KMS-11 (cell line): Measurements from ENCODE around the gene METTL1.

Experiments
- H2AFZ ChIP-seq: fragments of 200-600 bp; sonication (generic); 2 replicates; pipeline ENCODE4 v1.6.1; 2016; ENCODE audit warnings: antibody characterized with exemption, mixed run types, low read depth
- H3K27ac ChIP-seq: fragments of 200-600 bp; sonication (generic); 2 replicates; pipeline ENCODE4 v1.6.1; 2016; ENCODE audit warnings: mild to moderate bottlenecking, mixed run types
- H3K27me3 ChIP-seq: fragments of 200-600 bp; sonication (generic); 2 replicates; pipeline ENCODE4 v1.6.1; 2017; ENCODE audit warnings: mild to moderate bottlenecking, low read depth, mixed run types, moderate library complexity; ENCODE audit not compliant: insufficient read depth
- H3K36me3 ChIP-seq: fragments of 200-600 bp; sonication (generic); 2 replicates; pipeline ENCODE4 v1.6.1; 2017; ENCODE audit warnings: mild to moderate bottlenecking, mixed run types; ENCODE audit not compliant: insufficient read depth
- H3K4me1 ChIP-seq: fragments of 200-600 bp; sonication (generic); 2 replicates; pipeline ENCODE4 v1.6.1; 2016; ENCODE audit warnings: mild to moderate bottlenecking, low read depth, mixed run types; ENCODE audit not compliant: poor library complexity, severe bottlenecking
- H3K4me2 ChIP-seq: fragments of 200-600 bp; sonication (generic); 2 replicates; pipeline ENCODE4 v1.7.0; 2016; ENCODE audit warnings: mild to moderate bottlenecking, mixed run types
- H3K4me3 ChIP-seq: fragments of 200-600 bp; sonication (generic); IDR thresholded peaks from 2 replicates; pipeline ENCODE4 v1.6.1; 2017; ENCODE audit warnings: low read depth, low read length, mixed read lengths; ENCODE audit not compliant: insufficient read depth
- H3K79me2 ChIP-seq: fragments of 200-600 bp; sonication (generic); 2 replicates; pipeline ENCODE4 v1.6.1; 2016; ENCODE audit warnings: low read depth, mixed run types; ENCODE audit not compliant: insufficient read depth
- H3K9ac ChIP-seq: fragments of 200-600 bp; sonication (generic); 2 replicates; pipeline ENCODE4 v1.6.1; 2016; ENCODE audit warnings: mild to moderate bottlenecking, mixed run types
- H4K20me1 ChIP-seq: fragments of 200-600 bp; sonication (generic); 2 replicates; pipeline ENCODE4 v1.6.1; 2016; ENCODE audit warnings: mild to moderate bottlenecking, mixed run types; ENCODE audit not compliant: insufficient read depth
- TF ChIP-seq, protein P1 (sequence below): fragments of 200-600 bp; sonication (generic); conservative IDR thresholded peaks from 2 replicates; pipeline ENCODE4 v1.6.1; 2017; ENCODE audit warnings: low read depth, mild to moderate bottlenecking, antibody characterized with exemption, low read length, moderate library complexity, mixed read lengths

Gene METTL1

DNA sequence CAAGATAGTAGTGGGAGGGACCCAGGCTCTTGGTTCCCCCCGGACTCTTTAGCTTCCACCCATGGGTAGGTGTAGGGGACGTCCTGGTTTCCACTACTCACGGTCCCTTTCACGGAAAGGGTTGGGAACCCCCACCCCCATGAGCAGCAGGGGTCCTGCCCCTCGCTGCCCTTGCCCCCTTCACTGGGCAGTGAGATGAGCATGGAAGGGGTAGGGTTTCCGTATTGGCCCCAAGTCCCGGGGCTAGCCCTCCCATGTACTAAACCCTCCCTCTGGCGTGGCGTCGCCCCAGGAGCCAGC is 46.1 kb downstream of the METTL1 start:
- no peak overlapping the region for H3K4me3 ChIP-seq

DNA sequence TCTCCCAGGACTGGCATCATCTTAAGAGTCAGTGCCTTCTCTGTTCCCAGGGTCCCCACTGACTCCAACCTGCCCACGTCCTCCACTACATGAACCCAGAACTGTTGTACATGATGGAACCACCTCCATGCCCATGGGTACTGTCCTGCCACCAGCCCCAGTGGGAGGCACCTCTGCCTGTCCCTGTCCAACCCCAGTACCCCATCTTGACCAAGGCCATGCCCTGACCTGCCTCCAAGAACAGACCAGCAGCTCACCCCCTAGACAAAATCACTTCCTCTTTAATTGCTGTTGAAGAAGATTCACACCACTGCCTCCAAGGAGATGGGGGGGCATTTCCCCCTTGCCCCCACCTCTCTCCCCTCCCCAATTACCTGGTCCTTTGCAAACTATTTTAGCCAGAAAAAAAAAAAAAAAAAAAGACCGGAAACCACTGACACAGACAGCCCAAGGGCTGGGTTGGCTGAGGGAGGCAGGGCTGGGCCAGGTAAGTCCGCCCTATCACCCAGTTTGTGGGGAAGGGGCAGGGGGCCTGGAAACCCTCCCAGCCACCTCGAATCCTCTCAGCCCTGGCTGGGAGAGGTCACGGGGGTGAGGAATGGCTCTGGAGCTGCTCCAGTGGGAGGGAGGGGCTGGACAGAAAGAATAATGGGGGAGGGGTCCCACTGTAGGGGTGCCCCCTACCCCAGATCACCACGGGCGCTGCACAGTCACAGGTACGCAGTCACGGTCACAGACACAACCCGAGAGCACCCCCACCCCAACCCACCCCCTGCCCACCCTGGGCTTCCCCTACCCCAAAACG is 46.8 kb downstream of the METTL1 start:
- H3K27me3 ChIP-seq, result peaks cover 2% of the 10 kb centered on the region; the same call in 1 of the 2 replicates
- TF ChIP-seq, protein P1, sequence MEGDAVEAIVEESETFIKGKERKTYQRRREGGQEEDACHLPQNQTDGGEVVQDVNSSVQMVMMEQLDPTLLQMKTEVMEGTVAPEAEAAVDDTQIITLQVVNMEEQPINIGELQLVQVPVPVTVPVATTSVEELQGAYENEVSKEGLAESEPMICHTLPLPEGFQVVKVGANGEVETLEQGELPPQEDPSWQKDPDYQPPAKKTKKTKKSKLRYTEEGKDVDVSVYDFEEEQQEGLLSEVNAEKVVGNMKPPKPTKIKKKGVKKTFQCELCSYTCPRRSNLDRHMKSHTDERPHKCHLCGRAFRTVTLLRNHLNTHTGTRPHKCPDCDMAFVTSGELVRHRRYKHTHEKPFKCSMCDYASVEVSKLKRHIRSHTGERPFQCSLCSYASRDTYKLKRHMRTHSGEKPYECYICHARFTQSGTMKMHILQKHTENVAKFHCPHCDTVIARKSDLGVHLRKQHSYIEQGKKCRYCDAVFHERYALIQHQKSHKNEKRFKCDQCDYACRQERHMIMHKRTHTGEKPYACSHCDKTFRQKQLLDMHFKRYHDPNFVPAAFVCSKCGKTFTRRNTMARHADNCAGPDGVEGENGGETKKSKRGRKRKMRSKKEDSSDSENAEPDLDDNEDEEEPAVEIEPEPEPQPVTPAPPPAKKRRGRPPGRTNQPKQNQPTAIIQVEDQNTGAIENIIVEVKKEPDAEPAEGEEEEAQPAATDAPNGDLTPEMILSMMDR, result no peak
- no peaks in the 10 kb centered on the region for H3K4me1 ChIP-seq
- no peaks in the 10 kb centered on the region for H3K79me2 ChIP-seq
- H3K4me3 ChIP-seq, result no peak overlapping the region
- no peak overlapping the region for H3K27ac ChIP-seq
- H3K9ac ChIP-seq, result no peak overlapping the region
- no peaks in the 10 kb centered on the region for H4K20me1 ChIP-seq
- H3K4me2 ChIP-seq, result no peak overlapping the region
- H2AFZ ChIP-seq, result no peak overlapping the region
- no peaks in the 10 kb centered on the region for H3K36me3 ChIP-seq

More for the DNA sequence above, 46.1 kb downstream of the METTL1 start:
- H3K4me2 ChIP-seq, result no peak overlapping the region
- H3K36me3 ChIP-seq, result no peaks in the 10 kb centered on the region
- H3K79me2 ChIP-seq, result no peaks in the 10 kb centered on the region
- no peaks in the 10 kb centered on the region for H4K20me1 ChIP-seq
- no peak overlapping the region for H3K9ac ChIP-seq
- peaks cover 9% of the 10 kb centered on the region; the same call in 1 of the 2 replicates for H3K27me3 ChIP-seq
- no peak overlapping the region for H2AFZ ChIP-seq
- TF ChIP-seq, protein P1, result no peak
- no peaks in the 10 kb centered on the region for H3K4me1 ChIP-seq
- no peak overlapping the region for H3K27ac ChIP-seq

DNA sequence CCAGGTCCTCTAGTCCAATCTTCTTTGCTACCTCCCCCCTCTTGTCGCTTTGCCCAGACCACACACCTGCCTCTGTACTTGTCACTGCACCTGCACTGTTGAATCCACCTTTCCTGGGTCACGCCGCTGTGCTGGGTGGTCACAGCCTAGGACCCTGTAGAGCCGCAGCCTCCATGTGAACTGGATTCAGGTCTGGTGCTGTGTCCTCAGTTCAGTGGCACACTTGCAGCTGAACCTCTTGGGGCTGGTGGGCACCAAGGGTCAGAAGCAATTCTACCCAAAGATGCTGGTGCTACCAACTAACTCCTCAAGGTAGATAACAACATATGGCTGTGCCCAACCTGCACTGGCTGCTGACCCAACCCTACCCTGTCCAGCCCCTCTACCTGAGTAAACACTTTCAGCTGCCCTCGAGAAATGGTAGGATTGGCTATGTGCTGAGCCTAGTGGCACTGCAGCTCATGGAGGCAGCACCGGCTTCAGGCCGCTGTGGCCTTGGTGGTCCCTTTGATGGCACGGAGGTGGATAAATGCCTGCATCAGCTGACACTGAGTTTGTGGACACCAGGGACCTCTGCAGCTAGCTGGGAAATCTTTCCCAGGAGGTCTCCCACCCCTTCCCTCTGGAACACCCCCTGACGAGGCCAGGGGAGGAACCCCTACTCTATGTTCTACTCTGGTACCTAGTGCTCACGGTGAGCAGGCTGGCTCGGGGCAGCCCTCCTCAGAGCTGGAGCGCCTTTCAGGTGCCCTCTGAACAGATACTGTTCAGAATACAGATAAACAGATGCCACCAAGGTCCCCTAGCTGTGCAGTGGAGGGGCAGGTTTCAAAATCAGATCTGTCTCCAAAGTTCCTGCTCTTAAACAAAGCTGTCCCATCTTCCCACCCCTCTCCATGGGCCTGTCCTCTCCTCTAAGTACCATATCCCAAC is 47.6 kb downstream of the METTL1 start:
- no peaks in the 10 kb centered on the region for H4K20me1 ChIP-seq
- H3K4me1 ChIP-seq, result no peaks in the 10 kb centered on the region
- TF ChIP-seq, protein P1, result no peak
- H3K27me3 ChIP-seq, result no peaks in the 10 kb centered on the region; the same call in 1 of the 2 replicates
- H3K27ac ChIP-seq, result no peak overlapping the region
- H2AFZ ChIP-seq, result no peak overlapping the region
- no peak overlapping the region for H3K4me2 ChIP-seq
- H3K4me3 ChIP-seq, result no peak overlapping the region
- H3K36me3 ChIP-seq, result no peaks in the 10 kb centered on the region; the same call in 1 of the 2 replicates
- no peak overlapping the region for H3K9ac ChIP-seq
- no peaks in the 10 kb centered on the region for H3K79me2 ChIP-seq

DNA sequence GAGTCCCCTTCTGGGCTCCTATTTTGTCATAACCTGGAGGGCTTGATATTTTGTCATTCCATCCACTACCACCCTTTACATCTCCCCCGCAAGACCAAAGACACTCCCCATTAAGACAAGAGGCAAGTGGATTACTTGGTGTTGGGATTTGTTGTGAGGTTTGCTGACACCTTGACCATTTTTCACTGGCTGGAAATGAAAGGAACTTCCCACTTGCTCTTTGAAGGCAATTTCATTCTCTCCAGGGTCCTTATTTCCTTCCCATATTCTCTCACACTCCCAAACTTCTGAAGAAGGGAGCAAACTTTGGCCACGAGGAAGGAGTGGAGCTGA is 48.3 kb downstream of the METTL1 start:
- Histone ChIP-seq H4K20me1 (no peaks in the 10 kb centered on the region), H2AFZ (no peak overlapping the region), H3K79me2 (no peaks in the 10 kb centered on the region), H3K4me1 (no peaks in the 10 kb centered on the region), H3K27ac (no peak overlapping the region), H3K36me3 (peaks cover 5% of the 10 kb centered on the region; the same call in 1 of the 2 replicates), H3K9ac (no peak overlapping the region), H3K4me2 (no peak overlapping the region), H3K27me3 (no peaks in the 10 kb centered on the region; the same call in 1 of the 2 replicates), H3K4me3 (no peak overlapping the region)
- TF ChIP-seq, protein P1, result no peak
